Measurements from ENCODE around the gene ALOX12.

- TF ChIP-seq USF1 (IDR thresholded peaks at IDR 0.05; ENCODE audit: borderline replicate concordance, low read depth) (no peak), CTCF (IDR thresholded peaks at IDR 0.05) (no peak), FOXJ3 (CRISPR knock-in tag; IDR thresholded peaks at IDR 0.05) (no peak), RAD21 (IDR thresholded peaks at IDR 0.05; ENCODE audit: low read length) (no peak), POLR2AphosphoS5 (IDR thresholded peaks at IDR 0.05; ENCODE audit: low read depth, low read length) (no peak), PBX3 (IDR thresholded peaks at IDR 0.05) (no peak), CHD2 (IDR thresholded peaks at IDR 0.05; ENCODE audit: low read length, partially characterized antibody) (no peak), TAF1 (IDR thresholded peaks at IDR 0.05; ENCODE audit: borderline replicate concordance, low read depth, low read length) (no peak)
Measured at GRCh38 chr17:7025245-7025644, 29.4 kb downstream of the ALOX12 start.
